ENCODE measurements around the gene AMER1.

AMER1 gene

GRCh38 chrX:64176876-64177275 is 28.6 kb downstream of the AMER1 start:
- H3K27ac ChIP-seq (ENCODE audit: low read depth, low read length): no peak overlapping the region
- no peaks in the 10 kb centered on the region for H3K27me3 ChIP-seq (ENCODE audit: control insufficient read depth in 1 of 2, insufficient read depth in 2 of 2, low read length in 2 of 2)
- H3K4me1 ChIP-seq (ENCODE audit: insufficient read depth, low read length): no peaks in the 10 kb centered on the region
- no peak overlapping the region for H3K9ac ChIP-seq (ENCODE audit: low read length)
- H3K36me3 ChIP-seq (ENCODE audit: insufficient read depth, low read length): no peaks in the 10 kb centered on the region
- H3K4me3 ChIP-seq (ENCODE audit: low read depth in 1 of 2, low read length in 2 of 2): no peak overlapping the region
- no peaks in the 10 kb centered on the region for H3K9me3 ChIP-seq (ENCODE audit: low read length)

- Histone ChIP-seq H3K27me3 (ENCODE audit: control insufficient read depth in 1 of 2, insufficient read depth in 2 of 2, low read length in 2 of 2) (no peaks in the 10 kb centered on the region), H3K9me3 (ENCODE audit: low read length) (no peaks in the 10 kb centered on the region), H3K4me1 (ENCODE audit: insufficient read depth, low read length) (no peaks in the 10 kb centered on the region), H3K9ac (ENCODE audit: low read length) (no peak overlapping the region), H3K4me3 (ENCODE audit: low read depth in 1 of 2, low read length in 2 of 2) (no peak overlapping the region), H3K36me3 (ENCODE audit: insufficient read depth, low read length) (no peaks in the 10 kb centered on the region), H3K27ac (ENCODE audit: low read depth, low read length) (no peak overlapping the region)
Measured at GRCh38 chrX:64169988-64170387, 35.5 kb downstream of the AMER1 start.

DNA sequence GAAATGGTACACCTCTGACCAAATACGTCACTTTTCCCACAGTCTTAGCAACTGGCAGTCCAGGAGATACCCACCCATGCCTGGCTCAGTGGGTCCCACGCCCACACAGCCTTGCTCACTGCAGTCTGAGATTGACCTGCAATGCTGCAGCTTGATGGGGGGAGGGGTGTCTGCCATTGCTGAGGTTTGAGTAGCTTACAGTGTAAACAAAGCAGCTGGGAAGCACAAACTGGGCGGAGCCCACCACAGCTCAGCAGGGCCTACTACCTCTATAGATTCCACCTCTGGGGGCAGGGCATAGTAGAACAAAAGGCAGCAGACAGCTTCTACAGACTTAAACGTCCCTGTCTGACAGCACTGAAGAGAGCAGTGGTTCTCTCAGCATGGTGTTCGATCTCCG is 52.7 kb downstream of the AMER1 start:
- no peaks in the 10 kb centered on the region for H3K27me3 ChIP-seq (ENCODE audit: control insufficient read depth in 1 of 2, insufficient read depth in 2 of 2, low read length in 2 of 2)
- H3K27ac ChIP-seq (ENCODE audit: low read depth, low read length): no peak overlapping the region
- H3K4me3 ChIP-seq (ENCODE audit: low read depth in 1 of 2, low read length in 2 of 2): no peak overlapping the region
- no peaks in the 10 kb centered on the region for H3K4me1 ChIP-seq (ENCODE audit: insufficient read depth, low read length)
- H3K9ac ChIP-seq (ENCODE audit: low read length): no peak overlapping the region
- no peaks in the 10 kb centered on the region for H3K36me3 ChIP-seq (ENCODE audit: insufficient read depth, low read length)
- peaks cover 3% of the 10 kb centered on the region for H3K9me3 ChIP-seq (ENCODE audit: low read length)

- Histone ChIP-seq H3K9me3 (ENCODE audit: low read length) (peaks cover 3% of the 10 kb centered on the region), H3K27ac (ENCODE audit: low read depth, low read length) (no peak overlapping the region), H3K9ac (ENCODE audit: low read length) (no peak overlapping the region), H3K4me1 (ENCODE audit: insufficient read depth, low read length) (no peaks in the 10 kb centered on the region), H3K27me3 (ENCODE audit: control insufficient read depth in 1 of 2, insufficient read depth in 2 of 2, low read length in 2 of 2) (no peaks in the 10 kb centered on the region), H3K36me3 (ENCODE audit: insufficient read depth, low read length) (no peaks in the 10 kb centered on the region), H3K4me3 (ENCODE audit: low read depth in 1 of 2, low read length in 2 of 2) (no peak overlapping the region)
Measured at GRCh38 chrX:64151911-64152310, 53.6 kb downstream of the AMER1 start.

DNA sequence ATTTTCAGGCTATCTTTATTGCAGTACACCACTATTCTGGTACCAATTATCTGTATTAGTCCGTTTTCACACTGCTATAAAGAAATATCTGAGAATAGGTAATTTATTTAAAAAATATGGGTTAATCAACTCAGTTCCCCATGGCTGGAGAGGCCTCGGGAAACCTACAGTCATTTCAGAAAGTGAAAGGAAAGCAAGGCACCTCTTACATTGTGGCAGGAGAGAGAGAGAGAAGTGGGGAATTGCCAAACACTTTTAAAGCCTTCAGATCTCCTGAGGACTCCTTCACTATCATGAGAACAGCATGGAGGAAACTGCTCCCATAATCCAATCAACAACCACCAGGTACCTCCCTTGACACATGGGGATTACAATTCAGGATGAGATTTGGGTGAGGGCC is 54.7 kb downstream of the AMER1 start:
- H3K9ac ChIP-seq (ENCODE audit: low read length): no peak overlapping the region
- H3K27ac ChIP-seq (ENCODE audit: low read depth, low read length): no peak overlapping the region
- H3K9me3 ChIP-seq (ENCODE audit: low read length): peaks cover 2% of the 10 kb centered on the region
- H3K36me3 ChIP-seq (ENCODE audit: insufficient read depth, low read length): no peaks in the 10 kb centered on the region
- no peaks in the 10 kb centered on the region for H3K4me1 ChIP-seq (ENCODE audit: insufficient read depth, low read length)
- no peak overlapping the region for H3K4me3 ChIP-seq (ENCODE audit: low read depth in 1 of 2, low read length in 2 of 2)
- H3K27me3 ChIP-seq (ENCODE audit: control insufficient read depth in 1 of 2, insufficient read depth in 2 of 2, low read length in 2 of 2): no peaks in the 10 kb centered on the region

Data from muscle layer of colon (tissue), 2 donors.